OCI-LY3 (cell line): Measurements from ENCODE around the gene HNF1B.

Experiments used
- EZH2phosphoT487 ChIP-seq: fragments of 200-600 bp; shearing (Covaris generic); IDR thresholded peaks from 2 replicates; pipeline ENCODE4 v1.6.1; 2018; ENCODE audit warnings: antibody characterized with exemption, mixed run types, low read depth
- TF ChIP-seq, protein P1 (sequence below): fragments of 200-600, 300-600 bp; sonication (generic); IDR thresholded peaks from 2 replicates; pipeline ENCODE4 v1.5.1; 2014; ENCODE audit warnings: antibody characterized with exemption, low read length, low read depth

GRCh38 chr17:37711113-37711512 is 33.7 kb downstream of the HNF1B start:
- TF ChIP-seq, protein P1, sequence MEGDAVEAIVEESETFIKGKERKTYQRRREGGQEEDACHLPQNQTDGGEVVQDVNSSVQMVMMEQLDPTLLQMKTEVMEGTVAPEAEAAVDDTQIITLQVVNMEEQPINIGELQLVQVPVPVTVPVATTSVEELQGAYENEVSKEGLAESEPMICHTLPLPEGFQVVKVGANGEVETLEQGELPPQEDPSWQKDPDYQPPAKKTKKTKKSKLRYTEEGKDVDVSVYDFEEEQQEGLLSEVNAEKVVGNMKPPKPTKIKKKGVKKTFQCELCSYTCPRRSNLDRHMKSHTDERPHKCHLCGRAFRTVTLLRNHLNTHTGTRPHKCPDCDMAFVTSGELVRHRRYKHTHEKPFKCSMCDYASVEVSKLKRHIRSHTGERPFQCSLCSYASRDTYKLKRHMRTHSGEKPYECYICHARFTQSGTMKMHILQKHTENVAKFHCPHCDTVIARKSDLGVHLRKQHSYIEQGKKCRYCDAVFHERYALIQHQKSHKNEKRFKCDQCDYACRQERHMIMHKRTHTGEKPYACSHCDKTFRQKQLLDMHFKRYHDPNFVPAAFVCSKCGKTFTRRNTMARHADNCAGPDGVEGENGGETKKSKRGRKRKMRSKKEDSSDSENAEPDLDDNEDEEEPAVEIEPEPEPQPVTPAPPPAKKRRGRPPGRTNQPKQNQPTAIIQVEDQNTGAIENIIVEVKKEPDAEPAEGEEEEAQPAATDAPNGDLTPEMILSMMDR, result no peak
- TF ChIP-seq EZH2phosphoT487, result no peak
